NCI-H2107 treated with DMSO at 0.1 percent for 48 hours (cell line): Measurements from ENCODE around the gene NT5C2.

Experiments used
- DNase-seq: peaks from one replicate; lab custom pipeline; 2025; ENCODE audit not compliant: unreplicated experiment; lab: John Stamatoyannopoulos, UW

NT5C2 gene

DNA sequence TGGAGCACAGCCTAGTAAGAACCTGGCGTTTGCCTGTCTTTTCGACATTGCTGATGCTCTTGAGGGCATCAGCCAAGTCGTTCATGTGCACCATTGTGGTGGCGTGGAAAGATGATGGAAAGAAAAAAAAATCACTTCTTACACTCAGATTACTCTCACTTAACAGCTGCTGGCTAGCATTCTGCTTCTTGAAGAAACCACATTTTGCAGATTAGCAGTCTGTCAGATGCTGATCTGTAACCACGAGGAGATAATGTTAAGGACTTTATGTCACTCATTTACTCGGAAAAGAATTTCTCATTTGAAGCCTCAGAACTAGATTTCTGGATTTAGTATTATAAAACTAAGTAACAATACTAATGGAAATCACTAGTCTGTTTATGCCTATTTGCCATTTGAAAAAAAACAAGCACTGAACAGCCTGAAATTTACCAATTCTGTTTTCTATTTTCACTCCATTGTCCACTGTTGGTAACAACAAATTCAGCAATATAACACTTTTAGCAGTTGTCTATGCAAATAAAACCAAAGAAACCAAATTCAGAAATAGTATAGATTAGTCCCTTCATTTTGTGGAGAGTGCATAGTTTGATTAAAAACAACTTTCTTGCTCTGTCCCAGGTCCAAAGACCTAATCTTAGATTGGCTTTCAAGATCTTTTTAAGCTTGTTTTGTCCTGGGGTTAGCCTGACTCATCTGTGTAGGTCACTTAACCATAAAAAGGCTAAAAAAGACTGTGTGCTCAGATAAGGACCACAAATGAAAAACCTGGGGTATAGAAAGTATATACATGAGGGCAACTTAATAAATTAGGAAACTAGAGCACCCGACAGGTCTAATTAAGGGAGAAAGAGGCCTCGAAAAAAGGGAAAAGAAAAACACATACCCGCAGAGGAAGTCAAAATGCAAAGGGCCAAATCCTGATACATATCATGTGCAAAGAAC lies 67.5 kb downstream of the NT5C2 start:
- no peak for DNase-seq

DNA sequence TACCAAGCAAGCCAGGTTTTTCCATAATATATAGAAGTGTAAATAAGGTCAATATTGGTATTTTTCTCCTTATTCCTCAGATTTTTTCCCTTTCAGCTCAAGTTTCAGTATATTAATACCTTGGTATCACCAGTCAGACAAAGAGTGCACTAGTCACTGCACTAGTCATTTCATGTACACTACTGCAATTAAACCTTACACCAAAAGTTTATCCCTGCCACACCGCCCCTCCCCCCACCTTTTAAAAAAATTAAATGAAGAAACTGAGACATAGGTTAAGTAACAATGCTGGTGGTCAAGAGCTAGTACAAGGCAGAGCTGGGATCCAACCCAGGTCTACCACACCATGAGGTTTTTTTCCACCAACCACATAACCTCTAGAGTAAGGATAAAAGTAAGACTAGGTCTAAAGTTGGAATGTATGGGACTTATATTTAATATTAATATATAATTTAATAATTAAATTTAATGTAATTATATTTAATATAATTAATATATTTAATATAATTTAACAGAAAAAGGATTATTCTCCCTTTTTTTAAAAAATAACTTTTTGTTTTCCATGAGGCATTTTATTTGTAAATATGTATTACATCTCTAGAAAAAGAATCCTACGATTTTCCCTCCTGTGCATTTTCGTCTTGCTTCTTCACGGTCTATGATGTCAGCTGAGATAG lies 68.5 kb downstream of the NT5C2 start:
- no peak for DNase-seq

DNA sequence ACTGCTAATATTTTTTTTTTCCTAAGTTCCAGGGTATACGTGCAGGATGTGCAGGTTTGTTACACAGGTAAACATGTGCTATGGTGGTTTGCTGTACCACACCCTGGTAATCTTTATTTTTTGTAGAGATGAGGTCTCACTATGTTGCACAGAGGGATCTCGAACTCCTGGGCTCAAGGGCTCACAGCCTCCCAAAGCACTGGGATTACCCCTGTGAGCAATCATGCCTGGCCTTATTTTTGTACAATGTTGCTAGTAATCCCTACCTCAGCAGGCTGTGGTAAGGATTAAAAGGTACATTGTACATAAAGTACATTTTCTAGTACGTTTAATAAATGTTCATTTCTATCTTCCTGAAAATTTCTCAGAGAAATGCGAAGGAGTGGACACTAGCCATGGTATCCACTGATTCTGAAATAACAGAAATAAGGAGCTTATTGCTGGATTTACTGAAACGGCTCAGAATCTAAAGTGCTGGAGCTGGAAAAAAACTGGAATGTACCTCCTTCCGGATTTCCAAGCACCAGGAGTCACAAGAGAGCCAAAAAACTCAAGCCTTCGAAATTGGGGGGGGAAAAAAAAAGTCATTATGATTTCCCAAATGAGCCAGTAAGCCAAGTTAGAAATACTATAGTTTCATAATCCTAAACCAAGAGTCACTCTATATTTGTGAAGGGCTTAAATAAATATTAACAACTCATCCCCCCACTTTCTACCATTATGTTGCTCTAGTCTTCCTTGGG lies 69.6 kb downstream of the NT5C2 start:
- DNase-seq, result no peak

DNA sequence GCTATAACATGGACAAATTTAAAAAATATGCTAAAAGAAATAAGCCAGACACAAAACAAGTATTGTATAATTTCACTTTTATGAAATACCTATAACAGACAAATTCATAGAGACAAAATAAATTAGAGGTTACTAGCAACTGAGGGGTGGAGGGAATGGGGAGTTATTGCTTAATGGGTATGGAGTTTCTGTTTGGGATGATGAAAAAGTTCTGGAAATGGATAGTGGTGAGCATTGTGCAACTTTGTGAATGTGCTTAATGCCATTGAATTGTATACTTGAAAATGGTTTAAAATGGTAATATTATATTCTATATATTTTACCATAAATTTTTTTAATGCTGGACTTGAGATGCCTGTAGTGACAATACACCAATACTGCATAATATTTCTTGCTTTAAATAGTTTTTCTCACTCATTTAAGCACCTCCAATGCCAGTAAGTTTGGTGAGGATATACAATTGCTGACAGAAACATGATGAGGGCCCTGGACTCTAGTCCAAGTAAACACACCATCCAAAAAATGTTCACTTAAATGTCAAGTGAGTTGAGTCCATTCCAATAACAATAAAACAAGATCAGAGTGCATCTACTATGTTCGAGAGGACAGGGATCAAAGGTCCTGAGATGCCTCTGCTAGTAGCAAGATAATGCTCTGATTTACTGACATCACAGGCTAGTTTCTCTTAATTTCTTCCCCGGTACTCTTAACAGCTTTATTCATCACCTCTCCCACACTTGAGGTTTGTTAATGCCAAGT lies 71.9 kb downstream of the NT5C2 start:
- no peak for DNase-seq

DNA sequence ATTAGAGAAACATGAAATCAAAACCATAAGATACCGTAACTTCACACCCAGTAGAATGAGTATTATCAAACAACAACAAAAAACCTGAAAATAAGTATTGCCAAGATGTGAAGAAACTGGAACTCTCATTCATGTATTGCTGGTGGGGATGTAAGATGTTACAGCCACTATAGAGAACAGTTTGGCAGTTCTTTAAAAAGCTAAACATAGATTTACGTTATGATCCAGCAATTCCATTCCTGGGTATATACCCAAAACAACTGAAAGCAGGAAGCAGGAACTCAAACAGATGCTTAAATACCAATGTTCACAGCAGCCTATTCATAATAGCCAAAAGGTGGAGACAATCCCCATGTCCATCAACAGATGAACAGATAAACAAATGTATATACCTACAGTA lies 72.5 kb downstream of the NT5C2 start:
- no peak for DNase-seq

DNA sequence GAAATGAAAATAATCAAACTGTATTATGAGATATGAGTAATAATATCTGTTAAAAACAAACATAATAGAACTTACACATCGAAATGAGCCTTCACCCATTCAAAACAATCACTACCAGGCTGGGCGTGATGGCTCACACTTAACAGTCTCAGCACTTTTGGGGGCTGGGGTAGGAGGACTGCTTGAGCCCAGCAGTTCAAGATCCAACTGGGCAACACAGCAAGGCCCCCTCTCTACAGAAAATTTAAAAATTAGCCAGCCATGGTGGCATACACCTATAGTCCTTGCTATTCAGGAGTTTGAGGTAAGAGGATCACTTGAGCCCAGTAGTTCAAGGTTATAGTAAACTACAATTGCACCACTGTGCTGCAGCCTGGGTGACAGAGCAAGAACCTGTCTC lies 75.8 kb downstream of the NT5C2 start:
- no peak for DNase-seq

DNA sequence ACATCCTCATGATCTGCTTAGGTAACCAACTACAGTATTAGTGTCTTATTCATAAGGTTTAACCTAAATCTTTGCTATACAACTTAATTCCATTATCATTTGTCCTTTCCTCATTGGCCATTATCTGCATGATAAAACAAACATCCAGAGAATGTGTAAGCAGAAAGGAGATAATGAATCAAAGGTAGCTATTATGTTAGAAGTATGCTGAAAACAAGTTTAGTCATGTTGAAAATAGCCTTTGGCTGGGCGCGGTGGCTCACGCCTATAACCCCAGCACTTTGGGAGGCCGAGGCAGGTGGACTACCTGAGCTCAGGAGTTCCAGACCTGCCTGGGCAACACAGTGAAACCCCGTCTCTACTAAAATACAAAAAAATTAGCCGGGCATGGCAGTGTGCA lies 78.2 kb downstream of the NT5C2 start:
- DNase-seq, result no peak

DNA sequence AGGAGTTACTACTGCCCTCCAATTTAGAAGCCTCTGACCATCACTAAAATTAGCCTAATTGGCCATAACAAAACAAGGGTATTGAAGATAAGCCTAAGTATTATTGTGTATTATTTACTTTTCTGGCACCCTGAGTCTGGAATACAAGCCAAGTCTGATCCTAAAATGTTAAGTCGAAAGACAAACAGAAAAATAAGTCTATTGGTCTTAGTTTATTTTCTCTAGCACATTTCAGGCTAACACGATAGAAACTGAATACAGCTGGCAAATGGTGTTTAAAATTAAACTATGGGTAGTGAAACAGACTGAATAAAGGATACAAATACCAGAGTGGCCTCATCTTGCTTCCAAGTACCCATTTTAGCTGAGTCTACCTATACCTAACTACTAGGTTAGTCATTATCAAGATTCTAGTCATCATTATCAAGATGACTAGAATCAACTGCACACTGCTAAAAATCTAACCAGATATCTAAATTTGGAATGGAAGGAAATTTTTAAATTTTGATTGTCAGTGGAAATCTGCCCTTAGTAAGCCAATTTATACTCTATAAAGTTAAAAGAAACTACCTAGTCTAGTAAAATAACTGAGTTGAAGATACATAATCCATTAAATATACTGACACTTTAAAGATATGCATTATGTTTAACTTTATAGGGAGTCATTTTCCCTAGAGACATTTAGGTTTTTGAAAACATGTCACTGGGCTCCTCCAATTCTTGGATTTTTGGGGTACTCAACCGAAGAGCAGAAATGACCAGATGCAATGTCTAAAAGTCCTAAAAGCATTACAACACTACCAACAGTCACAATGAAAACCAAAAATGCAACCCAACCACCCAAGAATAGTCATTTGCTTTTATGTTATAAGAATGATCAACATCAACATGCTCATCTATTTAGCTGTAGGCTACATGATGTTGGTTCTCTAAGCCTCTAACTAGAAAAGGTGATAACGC lies 80.9 kb downstream of the NT5C2 start:
- no peak for DNase-seq

DNA sequence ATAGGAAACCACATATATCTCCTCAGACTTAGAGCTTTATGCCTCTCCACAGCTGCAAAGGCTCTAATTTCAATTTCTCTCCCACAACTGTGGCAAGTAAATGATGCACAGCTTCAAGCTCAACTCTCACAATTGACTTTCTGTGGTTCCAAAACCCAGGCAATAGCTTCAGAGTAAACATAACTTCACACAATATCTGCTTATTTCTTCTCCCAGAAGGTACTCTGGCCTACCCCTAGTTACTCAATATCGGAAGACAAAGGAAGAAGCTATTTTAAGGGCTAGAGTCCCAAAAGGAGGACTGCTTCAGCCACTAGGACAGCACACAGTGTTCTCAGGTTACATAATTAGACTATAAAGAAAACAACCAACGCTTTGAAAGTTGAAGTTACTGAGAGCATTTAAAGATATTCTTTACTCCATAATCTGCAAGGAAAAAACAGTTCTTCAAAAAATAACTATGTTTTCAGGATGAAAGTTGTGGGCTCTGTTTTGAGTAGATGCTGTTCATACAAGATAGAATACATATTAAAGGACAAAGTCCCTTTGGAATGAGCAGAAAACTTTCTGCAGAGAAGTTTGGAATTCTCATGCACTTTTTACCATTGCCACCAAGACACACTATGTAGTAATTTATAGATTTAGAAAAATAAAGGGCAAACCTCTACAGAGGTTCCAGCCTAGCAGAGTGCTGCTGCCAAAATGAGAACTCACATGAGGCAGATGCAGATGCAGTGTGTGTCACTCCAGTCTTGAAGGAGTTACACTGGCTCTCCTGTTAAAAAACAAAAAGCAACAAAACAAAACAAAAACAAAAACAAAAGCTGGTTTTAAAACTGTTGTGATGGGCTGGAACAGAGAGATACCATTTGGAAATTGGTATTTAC lies 81.8 kb downstream of the NT5C2 start:
- peak; percentile 62 for DNase-seq

DNA sequence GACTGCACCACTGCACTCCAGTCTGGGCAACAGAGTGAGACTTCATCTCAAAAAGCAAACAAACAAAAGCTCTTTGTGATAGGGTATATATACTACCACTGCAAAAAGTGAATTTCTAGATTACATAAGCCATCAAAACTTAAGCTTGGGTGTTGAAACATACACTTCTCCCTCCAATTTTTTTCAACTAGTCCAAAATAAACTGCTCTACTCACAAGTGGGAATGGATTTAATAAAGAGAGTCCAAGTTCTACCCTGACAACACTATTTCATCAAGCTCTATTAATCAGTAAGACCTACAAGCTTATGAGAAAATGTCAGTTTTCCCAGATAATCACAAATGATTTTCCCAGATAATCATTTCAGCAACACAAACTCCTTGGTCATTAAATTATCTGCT lies 82.7 kb downstream of the NT5C2 start:
- DNase-seq, result no peak

DNA sequence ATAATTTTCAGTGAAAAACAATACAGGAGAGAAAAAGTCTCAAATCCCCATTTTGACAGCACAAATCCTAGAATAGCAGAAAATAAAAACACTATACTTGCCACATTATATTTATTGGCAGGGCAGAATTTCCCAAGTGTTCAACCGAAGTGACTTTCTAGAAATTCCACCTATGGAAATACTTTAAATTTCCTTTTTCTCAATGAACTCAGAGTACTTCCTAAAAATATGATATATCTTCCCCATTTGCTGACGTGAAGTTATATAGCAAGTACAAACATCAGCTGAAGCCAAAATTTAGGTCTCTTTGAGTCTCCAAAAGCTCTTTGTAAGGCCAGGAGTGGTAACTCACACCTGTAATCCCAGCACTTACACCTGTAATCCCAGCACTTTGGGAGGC lies 83.3 kb downstream of the NT5C2 start:
- no peak for DNase-seq

DNA sequence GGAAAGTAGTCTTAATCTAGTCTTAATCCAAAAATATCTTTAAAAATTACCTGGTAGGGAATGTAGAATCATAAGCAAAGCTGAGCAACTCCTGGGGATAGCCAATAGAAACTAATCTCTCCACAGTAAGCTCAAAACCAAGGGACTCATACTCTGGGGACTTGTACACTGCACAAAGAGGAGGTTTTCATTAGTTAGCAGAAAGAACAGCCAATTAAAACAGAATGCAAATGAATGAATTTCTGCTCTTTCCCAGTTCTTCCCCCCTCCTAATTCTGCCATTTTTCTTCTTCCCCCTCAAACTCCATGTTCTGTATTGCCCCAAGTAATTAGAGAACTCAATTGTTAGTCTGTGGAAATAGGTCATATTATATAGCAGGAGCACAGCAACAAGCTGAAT lies 86.5 kb downstream of the NT5C2 start:
- DNase-seq, result no peak

DNA sequence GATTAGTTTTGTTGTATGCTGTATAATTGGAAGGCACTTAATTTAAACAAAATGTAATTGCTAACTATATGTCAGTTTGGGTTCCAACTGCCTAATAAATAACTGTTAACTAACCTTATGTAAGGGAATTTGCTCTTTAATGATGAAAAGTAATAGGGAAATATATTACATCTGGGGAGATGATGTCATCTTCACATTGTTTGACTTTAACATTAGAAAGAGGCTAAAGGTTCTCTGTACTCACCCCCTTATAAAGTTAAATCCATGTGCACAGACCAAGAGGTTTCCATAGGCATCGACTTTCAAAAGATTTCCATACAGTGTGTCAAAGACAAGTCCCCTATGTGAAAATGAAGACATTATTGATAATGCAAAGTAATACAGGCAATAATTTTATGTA lies 87.6 kb downstream of the NT5C2 start:
- DNase-seq, result no peak

DNA sequence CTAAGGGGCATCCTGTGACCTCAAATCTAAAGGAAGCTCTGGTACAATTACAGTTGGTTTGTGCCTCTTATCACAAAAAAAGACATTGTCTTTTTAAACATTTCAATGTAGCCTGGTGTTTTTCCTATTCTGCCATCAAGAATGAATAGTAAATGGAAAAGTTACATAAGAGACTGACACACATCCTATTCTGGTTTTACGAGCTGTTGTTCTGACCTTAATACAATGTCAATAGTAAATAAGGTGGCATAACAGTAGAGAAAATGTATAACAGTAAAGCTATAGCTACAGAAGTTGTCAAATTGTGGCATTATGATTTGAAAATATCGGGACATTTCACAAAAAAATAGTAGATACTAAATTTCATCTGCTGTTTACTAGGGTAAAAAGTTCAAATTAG lies 88.4 kb downstream of the NT5C2 start:
- no peak for DNase-seq

DNA sequence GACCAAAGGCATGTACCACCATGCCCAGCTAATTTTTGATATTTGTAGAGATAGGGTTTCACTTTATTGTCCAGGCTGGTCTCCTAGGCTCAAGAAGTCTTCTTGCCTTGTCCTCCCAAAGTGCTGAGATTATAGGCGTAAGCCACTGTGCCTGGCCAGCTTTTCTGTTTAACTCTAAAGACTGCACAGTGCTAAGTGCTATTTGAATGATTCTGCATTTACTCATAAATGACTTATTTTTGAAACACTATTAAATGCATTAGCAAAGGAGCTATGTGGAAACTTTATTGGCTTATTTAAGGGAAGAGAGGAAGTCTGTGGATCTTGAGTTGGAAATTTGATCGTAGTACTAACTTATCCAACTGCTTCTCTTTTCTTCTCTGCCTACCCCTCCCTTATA lies 89.1 kb downstream of the NT5C2 start:
- no peak for DNase-seq

DNA sequence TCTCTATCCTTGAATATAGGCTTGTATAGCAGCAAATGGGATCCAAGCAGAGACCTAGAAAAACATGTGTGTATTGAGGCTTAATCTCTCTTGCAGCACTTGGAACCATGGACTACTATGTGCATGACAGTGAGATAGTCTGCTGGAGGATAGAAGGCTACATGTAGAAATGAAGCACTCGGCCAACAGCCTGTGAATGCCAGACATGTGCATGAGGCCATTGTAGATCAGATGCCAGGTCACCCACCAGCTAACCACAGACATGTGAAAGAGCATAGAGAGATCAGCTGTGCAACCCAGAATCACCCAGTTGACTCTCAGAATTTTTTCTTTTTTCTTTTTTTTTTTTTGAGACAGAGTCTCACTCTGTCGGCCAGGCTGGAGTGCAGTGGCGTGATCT lies 90.9 kb downstream of the NT5C2 start:
- DNase-seq, result no peak

DNA sequence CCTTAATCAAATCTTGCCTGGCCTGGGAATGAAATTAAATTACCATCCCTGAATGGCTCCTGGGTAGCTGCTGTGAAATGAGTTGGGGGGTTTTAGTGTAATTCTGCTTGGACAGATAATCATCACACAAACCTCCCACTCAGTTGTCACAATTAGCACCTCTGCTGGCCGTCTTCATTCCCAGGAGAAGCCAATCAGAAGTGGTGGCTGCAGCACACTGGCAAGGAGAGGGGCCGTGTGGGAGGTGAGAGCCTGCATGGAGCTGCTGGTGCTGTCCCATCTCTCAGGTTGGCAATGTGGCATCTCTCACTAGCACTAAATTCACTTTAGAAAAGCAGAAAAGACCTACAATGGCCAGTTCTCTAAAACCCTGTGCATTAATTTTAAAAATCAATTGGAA lies 92.5 kb downstream of the NT5C2 start:
- no peak for DNase-seq

DNA sequence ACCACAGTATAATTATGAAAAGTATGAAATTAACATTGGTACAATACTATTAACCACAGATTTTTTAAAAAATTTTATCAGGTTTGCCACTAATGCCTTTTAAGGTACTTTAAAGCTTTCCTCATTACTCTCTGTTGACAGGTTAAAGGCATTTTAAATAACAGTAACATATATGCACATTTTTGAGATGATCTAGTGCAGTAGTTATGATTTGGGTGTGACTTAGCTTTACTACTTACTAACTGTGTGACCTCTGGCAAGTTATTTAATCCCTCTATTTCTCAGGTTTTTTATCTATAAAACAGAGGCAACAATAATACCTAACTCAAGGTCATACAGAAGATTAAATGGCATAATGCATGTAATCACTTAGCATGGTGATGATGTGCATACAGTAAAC lies 94.8 kb downstream of the NT5C2 start:
- DNase-seq, result no peak

DNA sequence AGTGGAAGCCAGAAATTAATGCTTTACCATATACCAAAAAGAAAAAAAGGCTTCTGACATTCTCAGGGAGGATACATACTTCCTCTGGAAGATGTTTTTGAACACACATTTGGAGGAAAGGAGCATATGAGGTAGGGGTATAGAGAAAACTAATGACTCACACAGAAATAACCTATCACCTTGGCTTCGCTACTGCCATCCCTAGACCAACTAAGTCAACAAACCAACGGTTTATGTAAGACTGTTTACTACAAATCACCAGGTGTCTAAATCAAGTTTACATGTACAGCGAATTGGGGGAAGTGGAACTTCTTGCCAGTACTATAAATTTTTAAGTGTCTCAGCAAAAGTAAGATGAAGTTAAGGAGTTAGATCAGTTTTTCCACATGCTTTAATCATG lies 96.9 kb downstream of the NT5C2 start:
- DNase-seq, result no peak
